ENCODE data around the gene AHNAK2.

DNA sequence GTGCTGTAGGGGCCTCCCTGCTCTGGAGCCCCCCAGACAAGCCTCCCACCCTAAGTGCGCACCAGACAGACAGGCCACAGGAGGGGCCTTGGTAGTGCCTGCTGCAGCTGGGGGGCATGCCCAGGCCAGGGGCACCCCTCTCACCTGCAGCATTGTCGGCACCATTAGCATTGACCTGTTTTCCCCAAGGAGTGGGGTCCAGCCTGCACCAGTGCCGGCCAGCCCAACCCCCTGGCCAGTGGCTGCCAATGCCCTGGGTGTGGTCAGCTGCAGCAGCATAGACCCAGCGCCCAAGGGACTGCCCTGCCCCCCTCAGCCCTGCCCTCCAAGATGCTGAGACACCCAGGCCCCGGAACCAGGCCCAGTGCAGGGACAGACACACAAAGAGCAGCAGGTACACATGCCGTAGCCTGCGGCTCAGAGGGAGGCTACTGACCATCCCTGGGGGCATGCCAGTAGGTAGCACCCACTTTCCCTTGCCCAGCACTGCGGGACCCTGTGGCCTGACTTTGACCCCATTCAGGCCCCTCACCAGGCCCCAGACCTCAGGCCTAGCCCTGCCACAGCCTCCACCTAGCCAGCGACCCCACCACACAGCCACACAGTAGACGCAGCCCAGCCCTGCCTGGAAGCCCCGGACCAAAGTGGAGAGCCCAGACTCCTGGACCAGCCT, 1.0 kb downstream of the AHNAK2 start:
- TF ChIP-seq, protein P1, sequence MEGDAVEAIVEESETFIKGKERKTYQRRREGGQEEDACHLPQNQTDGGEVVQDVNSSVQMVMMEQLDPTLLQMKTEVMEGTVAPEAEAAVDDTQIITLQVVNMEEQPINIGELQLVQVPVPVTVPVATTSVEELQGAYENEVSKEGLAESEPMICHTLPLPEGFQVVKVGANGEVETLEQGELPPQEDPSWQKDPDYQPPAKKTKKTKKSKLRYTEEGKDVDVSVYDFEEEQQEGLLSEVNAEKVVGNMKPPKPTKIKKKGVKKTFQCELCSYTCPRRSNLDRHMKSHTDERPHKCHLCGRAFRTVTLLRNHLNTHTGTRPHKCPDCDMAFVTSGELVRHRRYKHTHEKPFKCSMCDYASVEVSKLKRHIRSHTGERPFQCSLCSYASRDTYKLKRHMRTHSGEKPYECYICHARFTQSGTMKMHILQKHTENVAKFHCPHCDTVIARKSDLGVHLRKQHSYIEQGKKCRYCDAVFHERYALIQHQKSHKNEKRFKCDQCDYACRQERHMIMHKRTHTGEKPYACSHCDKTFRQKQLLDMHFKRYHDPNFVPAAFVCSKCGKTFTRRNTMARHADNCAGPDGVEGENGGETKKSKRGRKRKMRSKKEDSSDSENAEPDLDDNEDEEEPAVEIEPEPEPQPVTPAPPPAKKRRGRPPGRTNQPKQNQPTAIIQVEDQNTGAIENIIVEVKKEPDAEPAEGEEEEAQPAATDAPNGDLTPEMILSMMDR (IDR thresholded peaks at IDR 0.05; ENCODE audit: insufficient read depth, low read length) = no peak
- TF ChIP-seq POLR2AphosphoS5 (IDR thresholded peaks at IDR 0.05; ENCODE audit: low read depth) = no peak
- TF ChIP-seq, protein P2, sequence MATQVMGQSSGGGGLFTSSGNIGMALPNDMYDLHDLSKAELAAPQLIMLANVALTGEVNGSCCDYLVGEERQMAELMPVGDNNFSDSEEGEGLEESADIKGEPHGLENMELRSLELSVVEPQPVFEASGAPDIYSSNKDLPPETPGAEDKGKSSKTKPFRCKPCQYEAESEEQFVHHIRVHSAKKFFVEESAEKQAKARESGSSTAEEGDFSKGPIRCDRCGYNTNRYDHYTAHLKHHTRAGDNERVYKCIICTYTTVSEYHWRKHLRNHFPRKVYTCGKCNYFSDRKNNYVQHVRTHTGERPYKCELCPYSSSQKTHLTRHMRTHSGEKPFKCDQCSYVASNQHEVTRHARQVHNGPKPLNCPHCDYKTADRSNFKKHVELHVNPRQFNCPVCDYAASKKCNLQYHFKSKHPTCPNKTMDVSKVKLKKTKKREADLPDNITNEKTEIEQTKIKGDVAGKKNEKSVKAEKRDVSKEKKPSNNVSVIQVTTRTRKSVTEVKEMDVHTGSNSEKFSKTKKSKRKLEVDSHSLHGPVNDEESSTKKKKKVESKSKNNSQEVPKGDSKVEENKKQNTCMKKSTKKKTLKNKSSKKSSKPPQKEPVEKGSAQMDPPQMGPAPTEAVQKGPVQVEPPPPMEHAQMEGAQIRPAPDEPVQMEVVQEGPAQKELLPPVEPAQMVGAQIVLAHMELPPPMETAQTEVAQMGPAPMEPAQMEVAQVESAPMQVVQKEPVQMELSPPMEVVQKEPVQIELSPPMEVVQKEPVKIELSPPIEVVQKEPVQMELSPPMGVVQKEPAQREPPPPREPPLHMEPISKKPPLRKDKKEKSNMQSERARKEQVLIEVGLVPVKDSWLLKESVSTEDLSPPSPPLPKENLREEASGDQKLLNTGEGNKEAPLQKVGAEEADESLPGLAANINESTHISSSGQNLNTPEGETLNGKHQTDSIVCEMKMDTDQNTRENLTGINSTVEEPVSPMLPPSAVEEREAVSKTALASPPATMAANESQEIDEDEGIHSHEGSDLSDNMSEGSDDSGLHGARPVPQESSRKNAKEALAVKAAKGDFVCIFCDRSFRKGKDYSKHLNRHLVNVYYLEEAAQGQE (IDR thresholded peaks at IDR 0.05; ENCODE audit: insufficient replicate concordance, low read depth) = no peak
- TF ChIP-seq GABPA (IDR thresholded peaks at IDR 0.05; ENCODE audit: low read depth) = no peak

Data from HL-60 (cell line).